Upper lobe of right lung (tissue), 1 donor: ENCODE data around the gene ACOT7. TPM values are rescaled to one million over a fixed set of nuclear protein-coding genes. Genes with fewer than 3 reads are reported as not detected.

Source experiments
- ATAC-seq: fragments of 200-7000 bp; cut with Tn5 transposase; one replicate; pipeline ENCODE4 v1.9.1; 2020; ENCODE audit warnings: mild to moderate bottlenecking, moderate library complexity
- DNase-seq: peaks from one replicate; pipeline ENCODE4 v3.0.0-alpha.2; 2020
- H3K27ac ChIP-seq: fragments of 200-600 bp; one replicate; pipeline ENCODE4 v1.8.0; 2022
- H3K27me3 ChIP-seq: fragments of 200-600 bp; one replicate; pipeline ENCODE4 v1.8.0; 2022; ENCODE audit warnings: mild to moderate bottlenecking
- H3K36me3 ChIP-seq: fragments of 200-600 bp; one replicate; pipeline ENCODE4 v1.8.0; 2022
- H3K4me1 ChIP-seq: fragments of 200-600 bp; one replicate; pipeline ENCODE4 v1.8.0; 2022
- H3K4me3 ChIP-seq: fragments of 200-600 bp; one replicate; pipeline ENCODE4 v1.8.0; 2022; ENCODE audit warnings: mild to moderate bottlenecking
- H3K9me3 ChIP-seq: fragments of 200-600 bp; one replicate; pipeline ENCODE4 v1.8.0; 2022
- CTCF ChIP-seq: fragments of 200-600 bp; IDR thresholded peaks from one replicate; pipeline ENCODE4 v1.8.0; 2022; ENCODE audit warnings: antibody characterized with exemption
- intact Hi-C: fragments of 100-400 bp; cut with DNase I; formaldehyde crosslinking; loops from one replicate; pipeline ENCODE4 v1.11.0; 2022
- total RNA-seq: library from RNA; stranded (reverse); fragmentation: NEBNext Ultra II Directional; extraction: Animal tissue kit (Norgen Biotek cat#: 25700); gene quantifications from one replicate; pipeline ENCODE4 v1.2.1, GENCODE V29; 2021
- donor health status: DM: no; HTN: yes; CAD: no; lungs with severe emphysema.

The ACOT7 gene
- total RNA-seq, 1 donor from 2014 or later = 22.8 TPM

GRCh38 chr1:6414881-6415626 lies 21.5 kb upstream of the ACOT7 start:
- Histone ChIP-seq H3K4me3 (no peak overlapping the region), H3K36me3 (no peaks in the 10 kb centered on the region), H3K4me1 (peaks cover 11% of the 10 kb centered on the region), H3K27me3 (peaks cover 58% of the 10 kb centered on the region), H3K27ac (no peak overlapping the region), H3K9me3 (no peaks in the 10 kb centered on the region)
- DNase-seq (no peak), ATAC-seq (peak; percentile 5)
- intact Hi-C loops = no loop called here
- TF ChIP-seq CTCF = no peak

- H3K4me1 ChIP-seq = peaks cover 5% of the 10 kb centered on the region
- peak; percentile 37 for TF ChIP-seq CTCF
- DNase-seq (no peak), ATAC-seq (peak; percentile 69)
- no peak overlapping the region for H3K27ac ChIP-seq
- no peaks in the 10 kb centered on the region for H3K36me3 ChIP-seq
- no peaks in the 10 kb centered on the region for H3K9me3 ChIP-seq
- intact Hi-C loops = no loop called here
- H3K27me3 ChIP-seq = peaks cover 52% of the 10 kb centered on the region
- no peak overlapping the region for H3K4me3 ChIP-seq
Observed at GRCh38 chr1:6414443-6414844, 20.9 kb upstream of the ACOT7 start.

GRCh38 chr1:6412896-6413295 lies 19.3 kb upstream of the ACOT7 start:
- intact Hi-C loops = no loop called here
- no peaks in the 10 kb centered on the region for H3K4me1 ChIP-seq
- no peak for ATAC-seq
- no peaks in the 10 kb centered on the region for H3K9me3 ChIP-seq
- no peak overlapping the region for H3K27ac ChIP-seq
- no peak for DNase-seq
- peaks cover 42% of the 10 kb centered on the region for H3K27me3 ChIP-seq
- no peak for TF ChIP-seq CTCF
- no peaks in the 10 kb centered on the region for H3K36me3 ChIP-seq
- no peak overlapping the region for H3K4me3 ChIP-seq

GRCh38 chr1:6410248-6410893 lies 16.8 kb upstream of the ACOT7 start:
- Histone ChIP-seq H3K4me3 (no peak overlapping the region), H3K36me3 (no peaks in the 10 kb centered on the region), H3K27ac (no peak overlapping the region), H3K9me3 (no peaks in the 10 kb centered on the region), H3K27me3 (peaks cover 20% of the 10 kb centered on the region), H3K4me1 (no peaks in the 10 kb centered on the region)
- no peak for TF ChIP-seq CTCF
- DNase-seq (no peak), ATAC-seq (no peak)
- intact Hi-C loops = no loop called here

GRCh38 chr1:6409733-6410132 lies 16.2 kb upstream of the ACOT7 start:
- intact Hi-C loops = loop anchor here (10.0 kb wide), 1 partner anchor 165 kb away; the partner anchor contains the start of gene HES3
- DNase-seq (no peak), ATAC-seq (no peak)
- Histone ChIP-seq H3K9me3 (no peaks in the 10 kb centered on the region), H3K27me3 (peaks cover 20% of the 10 kb centered on the region), H3K4me3 (no peak overlapping the region), H3K4me1 (no peaks in the 10 kb centered on the region), H3K36me3 (no peaks in the 10 kb centered on the region), H3K27ac (no peak overlapping the region)
- TF ChIP-seq CTCF = no peak
